Large intestine (tissue), 12 donors: ENCODE measurements around the gene GLA. TPM values are rescaled to one million over a fixed set of nuclear protein-coding genes. Genes with fewer than 3 reads are reported as not detected.

ENCODE experiments used
- DNase-seq, 2 donors: peaks; one replicate each; pipeline versions ENCODE4 v3.0.0 to v3.0.0-alpha.2; 2013
- H3K27ac ChIP-seq: one replicate; pipeline ENCODE4 v1.5.1; 2013; ENCODE audit warnings: low read length
- H3K27me3 ChIP-seq: 2 replicates; pipeline ENCODE4 v1.6.1; 2013; ENCODE audit warnings: low read length; ENCODE audit not compliant: control insufficient read depth, insufficient read depth
- H3K36me3 ChIP-seq: 2 replicates; pipeline ENCODE4 v1.6.1; 2013; ENCODE audit warnings: low read length; ENCODE audit not compliant: control insufficient read depth, insufficient read depth
- H3K4me1 ChIP-seq: one replicate; pipeline ENCODE4 v1.6.1; 2013; ENCODE audit warnings: low read length; ENCODE audit not compliant: control insufficient read depth, insufficient read depth
- H3K4me3 ChIP-seq: one replicate; pipeline ENCODE4 v1.5.1; 2013; ENCODE audit warnings: low read length
- H3K9me3 ChIP-seq: one replicate; pipeline ENCODE4 v1.6.1; 2013; ENCODE audit warnings: mild to moderate bottlenecking, low read depth, low read length, moderate library complexity; ENCODE audit not compliant: control insufficient read depth
- WGBS: methylation state at CpG from one replicate; pipeline ENCODE4 v1.1.5; 2013; ENCODE audit warnings: low lambda C conversion rate; ENCODE audit not compliant: insufficient coverage; 5-methylcytosine and 5-hydroxymethylcytosine counted together
- long read RNA-seq, 11 donors: transcript quantifications; one replicate each; lab custom pipeline, GENCODE V29; 2026
- polyA plus RNA-seq: library from polyadenylated mRNA; unstranded; fragments of 120-200 nt; gene quantifications from one replicate; pipeline ENCODE4 v1.2.1, GENCODE V29; 2013

Gene GLA
- polyA plus RNA-seq, result 123 TPM
- long read RNA-seq, donor 1, transcript GLA-201 (7 exons, 1,318 nt), result major isoform, 64 of 97 reads
- long read RNA-seq, donor 1, transcript GLA-202 (2 exons, 618 nt), result minor isoform, 17 of 97 reads
- long read RNA-seq, donor 1, transcript GLA-204 (3 exons, 793 nt), result minor isoform, 6 of 97 reads
- long read RNA-seq, donor 1, partial matches to known transcripts, result 10 of 97 reads
- long read RNA-seq, donor 1, other reads (novel, unspliced or antisense), result 0 of 97 reads
- long read RNA-seq, donor 2, transcript GLA-201 (7 exons, 1,318 nt), result major isoform, 89 of 174 reads
- long read RNA-seq, donor 2, transcript GLA-202 (2 exons, 618 nt), result minor isoform, 22 of 174 reads
- long read RNA-seq, donor 2, transcript GLA-204 (3 exons, 793 nt), result minor isoform, 11 of 174 reads
- long read RNA-seq, donor 2, partial matches to known transcripts, result 52 of 174 reads
- long read RNA-seq, donor 2, other reads (novel, unspliced or antisense), result 0 of 174 reads
- long read RNA-seq, donor 3, transcript GLA-202 (2 exons, 618 nt), result minor isoform, 30 of 212 reads
- long read RNA-seq, donor 3, transcript GLA-204 (3 exons, 793 nt), result minor isoform, 13 of 212 reads
- long read RNA-seq, donor 3, transcript GLA-201 (7 exons, 1,318 nt), result major isoform, 81 of 212 reads
- long read RNA-seq, donor 3, partial matches to known transcripts, result 88 of 212 reads
- long read RNA-seq, donor 3, other reads (novel, unspliced or antisense), result 0 of 212 reads
- long read RNA-seq, donor 4, transcript GLA-201 (7 exons, 1,318 nt), result major isoform, 7 of 11 reads
- long read RNA-seq, donor 4, partial matches to known transcripts, result 0 of 11 reads
- long read RNA-seq, donor 4, other reads (novel, unspliced or antisense), result 0 of 11 reads
- long read RNA-seq, donor 5, transcript GLA-201 (7 exons, 1,318 nt), result major isoform, 11 of 13 reads
- long read RNA-seq, donor 5, partial matches to known transcripts, result 0 of 13 reads
- long read RNA-seq, donor 5, other reads (novel, unspliced or antisense), result 0 of 13 reads
- long read RNA-seq, donor 6, transcript GLA-202 (2 exons, 618 nt), result minor isoform, 11 of 109 reads
- long read RNA-seq, donor 6, transcript GLA-204 (3 exons, 793 nt), result minor isoform, 8 of 109 reads
- long read RNA-seq, donor 6, transcript GLA-201 (7 exons, 1,318 nt), result major isoform, 50 of 109 reads
- long read RNA-seq, donor 6, partial matches to known transcripts, result 38 of 109 reads
- long read RNA-seq, donor 6, other reads (novel, unspliced or antisense), result 0 of 109 reads
- long read RNA-seq, donor 7, transcript GLA-201 (7 exons, 1,318 nt), result major isoform, 15 of 34 reads
- long read RNA-seq, donor 7, transcript GLA-204 (3 exons, 793 nt), result minor isoform, 5 of 34 reads
- long read RNA-seq, donor 7, partial matches to known transcripts, result 10 of 34 reads
- long read RNA-seq, donor 7, other reads (novel, unspliced or antisense), result 0 of 34 reads
- long read RNA-seq, donor 8, transcript GLA-202 (2 exons, 618 nt), result minor isoform, 41 of 220 reads
- long read RNA-seq, donor 8, transcript GLA-204 (3 exons, 793 nt), result minor isoform, 19 of 220 reads
- long read RNA-seq, donor 8, transcript GLA-201 (7 exons, 1,318 nt), result major isoform, 82 of 220 reads
- long read RNA-seq, donor 8, partial matches to known transcripts, result 76 of 220 reads
- long read RNA-seq, donor 8, other reads (novel, unspliced or antisense), result 0 of 220 reads
- long read RNA-seq, donor 9, transcript GLA-201 (7 exons, 1,318 nt), result major isoform, 117 of 273 reads
- long read RNA-seq, donor 9, transcript GLA-202 (2 exons, 618 nt), result minor isoform, 30 of 273 reads
- long read RNA-seq, donor 9, transcript GLA-204 (3 exons, 793 nt), result minor isoform, 16 of 273 reads
- long read RNA-seq, donor 9, partial matches to known transcripts, result 108 of 273 reads
- long read RNA-seq, donor 9, other reads (novel, unspliced or antisense), result 0 of 273 reads
- long read RNA-seq, donor 10, transcript GLA-204 (3 exons, 793 nt), result minor isoform, 7 of 416 reads
- long read RNA-seq, donor 10, transcript GLA-201 (7 exons, 1,318 nt), result major isoform, 71 of 416 reads
- long read RNA-seq, donor 10, transcript GLA-202 (2 exons, 618 nt), result minor isoform, 18 of 416 reads
- long read RNA-seq, donor 10, partial matches to known transcripts, result 246 of 416 reads
- long read RNA-seq, donor 10, other reads (novel, unspliced or antisense), result 73 of 416 reads
- long read RNA-seq, donor 11, transcript GLA-202 (2 exons, 618 nt), result minor isoform, 25 of 129 reads
- long read RNA-seq, donor 11, transcript GLA-201 (7 exons, 1,318 nt), result major isoform, 71 of 129 reads
- long read RNA-seq, donor 11, transcript GLA-204 (3 exons, 793 nt), result minor isoform, 10 of 129 reads
- long read RNA-seq, donor 11, partial matches to known transcripts, result 23 of 129 reads
- long read RNA-seq, donor 11, other reads (novel, unspliced or antisense), result 0 of 129 reads

- peak; percentile 97 to 98 for DNase-seq
- H3K4me1 ChIP-seq, result peaks cover 5% of the 10 kb centered on the region
- H3K4me3 ChIP-seq, result peak within 1 kb of the TSS; percentile 96
- H3K27ac ChIP-seq, result peak within 1 kb of the TSS; percentile 99
- H3K27me3 ChIP-seq, result no peaks in the 10 kb centered on the region
- H3K9me3 ChIP-seq, result no peaks in the 10 kb centered on the region
- peaks cover 15% of the 10 kb centered on the region for H3K36me3 ChIP-seq
- WGBS, result no CpG with 5 or more reads among the region's 47 CpGs
These were observed at the start of gene GLA, which contains the start of gene HNRNPH2 for GRCh38 chrX:101407748-101408531. GLA (minus strand) TSS chrX:101407925; CDS start chrX:101407903, 22 bp downstream. HNRNPH2 (plus strand) TSS chrX:101408222; CDS start chrX:101411989, 3,767 bp downstream.

- peaks cover 2% of the 10 kb centered on the region for H3K36me3 ChIP-seq
- H3K27me3 ChIP-seq, result no peaks in the 10 kb centered on the region
- no peak overlapping the region for H3K4me3 ChIP-seq
- H3K27ac ChIP-seq, result peak overlapping the region; percentile 92
- peaks cover 11% of the 10 kb centered on the region for H3K4me1 ChIP-seq
- DNase-seq, result no peak
- WGBS, result no CpG with 5 or more reads among the region's 3 CpGs
- H3K9me3 ChIP-seq, result peaks cover 4% of the 10 kb centered on the region
These were observed 44.3 kb upstream of the GLA start for GRCh38 chrX:101452056-101452455.

DNA sequence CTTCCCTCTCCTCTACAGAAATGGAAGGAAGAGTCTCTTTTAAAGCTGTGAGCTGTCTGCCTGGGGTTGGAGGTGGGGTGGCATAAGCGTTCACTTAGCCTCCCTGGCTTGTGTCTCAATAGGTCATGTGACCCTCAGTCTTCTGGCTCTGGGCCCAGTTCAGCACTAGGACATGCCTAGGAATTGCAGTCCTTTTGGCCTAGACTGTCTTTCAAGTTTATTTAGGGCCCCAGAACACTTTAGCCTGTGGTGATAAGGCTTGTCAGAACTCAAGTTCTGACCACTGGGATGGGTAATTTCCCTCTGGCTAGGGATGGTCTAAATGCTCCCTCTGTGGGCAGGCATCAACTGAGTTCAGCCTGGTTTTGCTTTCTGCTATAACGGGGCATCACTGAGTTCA, 43.2 kb upstream of the GLA start:
- Histone ChIP-seq H3K4me1 (peaks cover 11% of the 10 kb centered on the region), H3K27ac (peak overlapping the region; percentile 92), H3K36me3 (peaks cover 2% of the 10 kb centered on the region), H3K27me3 (no peaks in the 10 kb centered on the region), H3K4me3 (no peak overlapping the region), H3K9me3 (peaks cover 4% of the 10 kb centered on the region)
- DNase-seq, result peak; percentile 54 to 79
- no CpG with 5 or more reads among the region's 2 CpGs for WGBS

DNA sequence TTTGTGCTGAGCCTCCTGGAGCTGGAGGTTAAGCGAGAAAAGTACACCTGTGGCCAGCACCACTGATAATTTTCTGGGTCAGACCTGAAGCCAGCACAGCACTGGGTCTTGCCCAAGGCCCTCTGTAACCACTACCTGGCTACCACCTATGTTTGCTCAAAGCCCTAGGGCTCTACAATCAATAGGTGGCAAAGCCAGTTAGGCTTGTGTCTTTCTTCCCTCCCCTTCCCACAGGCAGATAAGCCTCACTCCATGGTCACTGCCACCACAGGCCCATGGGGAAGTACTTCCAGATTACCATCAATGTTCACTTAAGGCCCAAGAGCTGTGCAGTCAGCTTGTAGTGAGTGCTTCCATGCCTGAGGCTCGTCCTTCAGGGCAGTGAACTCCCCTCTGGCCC, 42.4 kb upstream of the GLA start:
- DNase-seq, result no peak
- no peak overlapping the region for H3K4me3 ChIP-seq
- H3K4me1 ChIP-seq, result peaks cover 11% of the 10 kb centered on the region
- no peaks in the 10 kb centered on the region for H3K27me3 ChIP-seq
- H3K36me3 ChIP-seq, result peaks cover 2% of the 10 kb centered on the region
- no CpG with 5 or more reads among the region's 2 CpGs for WGBS
- peak overlapping the region; percentile 92 for H3K27ac ChIP-seq
- H3K9me3 ChIP-seq, result peaks cover 4% of the 10 kb centered on the region

DNA sequence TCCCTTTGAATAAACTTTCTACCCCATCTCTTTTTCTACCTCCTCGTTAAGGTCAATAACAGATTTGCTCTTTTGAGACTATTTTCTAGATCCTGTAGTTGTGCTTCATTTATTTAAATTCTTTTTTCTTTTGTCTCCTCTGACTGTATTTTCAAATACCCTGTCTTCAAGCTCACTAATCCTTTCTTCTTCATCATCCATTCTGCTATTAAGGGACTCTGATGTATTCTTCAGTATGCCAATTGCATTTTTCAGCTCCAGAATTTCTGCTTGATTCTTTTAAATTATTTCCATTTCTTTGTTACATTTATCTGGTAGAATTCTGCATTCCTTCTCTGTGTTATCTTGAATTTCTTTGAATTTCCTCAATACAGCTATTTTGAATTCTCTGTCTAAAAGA, 41.6 kb upstream of the GLA start:
- no peaks in the 10 kb centered on the region for H3K27me3 ChIP-seq
- no CpG with 5 or more reads among the region's 1 CpG for WGBS
- H3K9me3 ChIP-seq, result peaks cover 4% of the 10 kb centered on the region
- peaks cover 11% of the 10 kb centered on the region for H3K4me1 ChIP-seq
- H3K27ac ChIP-seq, result no peak overlapping the region
- peaks cover 2% of the 10 kb centered on the region for H3K36me3 ChIP-seq
- DNase-seq, result no peak
- no peak overlapping the region for H3K4me3 ChIP-seq

GRCh38 chrX:101442085-101442484, 34.4 kb upstream of the GLA start:
- Histone ChIP-seq H3K27ac (peak overlapping the region; percentile 93), H3K9me3 (no peaks in the 10 kb centered on the region), H3K27me3 (no peaks in the 10 kb centered on the region), H3K36me3 (peaks cover 21% of the 10 kb centered on the region), H3K4me1 (peaks cover 12% of the 10 kb centered on the region), H3K4me3 (no peak overlapping the region)
- no CpG with 5 or more reads among the region's 2 CpGs for WGBS
- DNase-seq, result peak; percentile 64 to 79

- Histone ChIP-seq H3K27me3 (no peaks in the 10 kb centered on the region), H3K9me3 (no peaks in the 10 kb centered on the region), H3K4me1 (no peaks in the 10 kb centered on the region), H3K27ac (no peak overlapping the region), H3K4me3 (no peak overlapping the region), H3K36me3 (peaks cover 6% of the 10 kb centered on the region)
- DNase-seq, result no peak
- no CpG with 5 or more reads among the region's 2 CpGs for WGBS
These were observed 22.8 kb upstream of the GLA start for GRCh38 chrX:101430457-101431078.

DNA sequence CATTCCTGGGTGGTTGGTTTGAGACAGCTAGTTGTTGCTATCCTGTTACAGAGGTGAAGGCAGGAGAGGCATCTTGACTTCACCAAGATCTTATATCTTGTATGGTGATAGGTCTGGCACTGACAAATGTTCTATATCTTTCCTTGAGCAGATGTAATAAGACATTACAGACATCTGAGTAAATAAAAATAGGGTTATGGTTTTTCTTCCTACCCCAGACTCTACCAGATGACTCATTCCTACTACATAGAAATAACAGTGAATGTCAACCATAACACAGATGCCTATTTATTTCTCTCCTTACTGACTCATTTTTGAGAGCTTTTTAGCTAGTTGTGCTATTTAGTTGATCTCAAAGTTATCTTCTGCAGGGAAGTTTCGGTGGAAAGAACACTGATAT, 22.2 kb upstream of the GLA start:
- whole genome bisulfite sequencing, result no CpG with 5 or more reads among the region's 1 CpG
- no peak for DNase-seq
- H3K4me3 ChIP-seq, result no peak overlapping the region
- H3K27ac ChIP-seq, result no peak overlapping the region
- H3K9me3 ChIP-seq, result no peaks in the 10 kb centered on the region
- H3K27me3 ChIP-seq, result no peaks in the 10 kb centered on the region
- H3K36me3 ChIP-seq, result peaks cover 6% of the 10 kb centered on the region
- no peaks in the 10 kb centered on the region for H3K4me1 ChIP-seq
